Endothelial cell (in vitro differentiated cells): ENCODE measurements around the gene SRSF11. TPM values are rescaled to one million over a fixed set of nuclear protein-coding genes. Genes with fewer than 3 reads are reported as not detected.
A peak's percentile ranks its signal among the peaks of the same experiment; 100 is the strongest.

ENCODE experiments used
- DNase-seq: peaks from one replicate; pipeline ENCODE4 v3.0.0; 2021; ENCODE audit warnings: low spot score
- H3K27ac Mint-ChIP-seq: one replicate; pipeline ENCODE4 v1.8.0; 2021; ENCODE audit warnings: mixed read lengths, inconsistent platforms; ENCODE audit not compliant: unreplicated experiment
- H3K27me3 Mint-ChIP-seq: one replicate; pipeline ENCODE4 v1.8.0; 2021; ENCODE audit warnings: mild to moderate bottlenecking, moderate library complexity, mixed read lengths, inconsistent platforms; ENCODE audit not compliant: unreplicated experiment
- H3K36me3 Mint-ChIP-seq: one replicate; pipeline ENCODE4 v1.8.0; 2021; ENCODE audit warnings: mild to moderate bottlenecking, low read depth, mixed read lengths, inconsistent platforms; ENCODE audit not compliant: unreplicated experiment
- H3K4me1 Mint-ChIP-seq: one replicate; pipeline ENCODE4 v1.8.0; 2021; ENCODE audit warnings: mild to moderate bottlenecking, mixed read lengths, inconsistent platforms; ENCODE audit not compliant: unreplicated experiment
- H3K4me3 Mint-ChIP-seq: one replicate; pipeline ENCODE4 v1.8.0; 2021; ENCODE audit warnings: mild to moderate bottlenecking, mixed read lengths, inconsistent platforms; ENCODE audit not compliant: unreplicated experiment
- H3K9me3 Mint-ChIP-seq: one replicate; pipeline ENCODE4 v1.8.0; 2021; ENCODE audit warnings: mixed read lengths, inconsistent platforms; ENCODE audit not compliant: unreplicated experiment
- CTCF ChIP-seq: fragments of 200-600 bp; sonication (generic); IDR thresholded peaks from one replicate; pipeline ENCODE4 v1.5.0; 2021; ENCODE audit warnings: antibody characterized with exemption; ENCODE audit not compliant: unreplicated experiment
- total RNA-seq: library from RNA; stranded (reverse); fragmentation: NEBNext Ultra II Directional; extraction: Animal tissue kit (Norgen Biotek cat#: 25700); gene quantifications from one replicate; pipeline ENCODE4 v1.2.1, GENCODE V29; 2021; ENCODE audit not compliant: unreplicated experiment

SRSF11 gene
- total RNA-seq, 1 donor from 2014 or later, result 270 TPM

GRCh38 chr1:70220517-70221237, 503 bp upstream of the SRSF11 start:
- peaks cover 17% of the 10 kb centered on the region for H3K36me3 Mint-ChIP-seq
- H3K27me3 Mint-ChIP-seq, result peaks cover 2% of the 10 kb centered on the region
- H3K9me3 Mint-ChIP-seq, result no peaks in the 10 kb centered on the region
- no peak for DNase-seq
- peaks cover 45% of the 10 kb centered on the region for H3K4me1 Mint-ChIP-seq
- peak overlapping the region; percentile 95 for H3K27ac Mint-ChIP-seq
- TF ChIP-seq CTCF, result no peak
- peak overlapping the region; percentile 90 for H3K4me3 Mint-ChIP-seq

DNA sequence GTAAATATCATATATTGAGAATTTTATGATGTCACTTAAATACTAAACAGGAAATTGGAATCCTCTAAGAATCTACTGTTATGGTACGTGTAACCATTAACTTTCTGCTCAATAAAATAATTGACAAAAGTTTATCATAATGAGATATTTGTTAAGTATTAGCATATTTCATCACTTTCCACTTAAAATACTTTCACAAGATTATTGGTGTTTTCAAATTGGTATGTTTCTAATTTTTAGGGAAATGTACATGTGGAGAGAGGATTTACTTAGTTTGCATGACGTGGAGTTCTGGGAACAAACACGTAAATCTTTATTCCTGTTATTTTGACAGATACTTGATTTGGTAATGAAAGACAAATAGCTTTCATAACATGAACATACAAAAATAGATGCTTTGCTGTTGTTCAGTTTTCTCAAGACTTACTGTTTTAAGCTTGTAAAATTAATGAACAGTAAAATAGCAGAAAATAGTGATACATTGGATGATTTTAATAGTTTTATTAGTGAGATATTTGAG, 1.6 kb downstream of the SRSF11 start:
- TF ChIP-seq CTCF, result no peak
- peaks cover 2% of the 10 kb centered on the region for H3K27me3 Mint-ChIP-seq
- H3K4me3 Mint-ChIP-seq, result peak overlapping the region; percentile 90
- H3K27ac Mint-ChIP-seq, result peak overlapping the region; percentile 95
- H3K9me3 Mint-ChIP-seq, result no peaks in the 10 kb centered on the region
- no peak for DNase-seq
- peaks cover 44% of the 10 kb centered on the region for H3K4me1 Mint-ChIP-seq
- peaks cover 14% of the 10 kb centered on the region for H3K36me3 Mint-ChIP-seq

GRCh38 chr1:70224954-70225353, 3.8 kb downstream of the SRSF11 start:
- peaks cover 2% of the 10 kb centered on the region for H3K27me3 Mint-ChIP-seq
- peak overlapping the region; percentile 16 for H3K27ac Mint-ChIP-seq

GRCh38 chr1:70227439-70227838, 6.3 kb downstream of the SRSF11 start:
- no peak overlapping the region for H3K4me3 Mint-ChIP-seq
- no peaks in the 10 kb centered on the region for H3K9me3 Mint-ChIP-seq
- no peak for TF ChIP-seq CTCF
- H3K27ac Mint-ChIP-seq, result peak overlapping the region; percentile 34
- no peak for DNase-seq
- H3K36me3 Mint-ChIP-seq, result peaks cover 9% of the 10 kb centered on the region
- peaks cover 2% of the 10 kb centered on the region for H3K27me3 Mint-ChIP-seq
- peaks cover 35% of the 10 kb centered on the region for H3K4me1 Mint-ChIP-seq

More at GRCh38 chr1:70224954-70225353, 3.8 kb downstream of the SRSF11 start:
- DNase-seq, result no peak
- H3K4me3 Mint-ChIP-seq, result peak overlapping the region; percentile 33
- no peak for TF ChIP-seq CTCF
- H3K36me3 Mint-ChIP-seq, result peaks cover 14% of the 10 kb centered on the region
- no peaks in the 10 kb centered on the region for H3K9me3 Mint-ChIP-seq
- H3K4me1 Mint-ChIP-seq, result peaks cover 42% of the 10 kb centered on the region

- DNase-seq, result no peak
- no peak for TF ChIP-seq CTCF
- Mint-ChIP-seq H3K27me3 (peaks cover 2% of the 10 kb centered on the region), H3K9me3 (no peaks in the 10 kb centered on the region), H3K27ac (no peak overlapping the region), H3K4me3 (no peak overlapping the region), H3K4me1 (peaks cover 25% of the 10 kb centered on the region), H3K36me3 (peaks cover 12% of the 10 kb centered on the region)
Measured at GRCh38 chr1:70228670-70229069, 7.5 kb downstream of the SRSF11 start.
